Sigmoid colon (tissue), 7 donors: ENCODE data around the gene ZFP36. TPM values are rescaled to one million over a fixed set of nuclear protein-coding genes. Genes with fewer than 3 reads are reported as not detected.

Experiments
- DNase-seq: peaks from one replicate; pipeline ENCODE4 v3.0.0-alpha.2; 2019
- H3K27ac ChIP-seq, 4 donors: fragments of 200-600 bp; sonication (generic); one replicate each; pipeline ENCODE4 v1.5.1; 2016 to 2019; ENCODE audit warnings: mild to moderate bottlenecking in 1 of 4
- H3K27me3 ChIP-seq, 3 donors: fragments of 200-600 bp; sonication (generic); one replicate each; pipeline ENCODE4 v1.5.1; 2019; ENCODE audit warnings: mild to moderate bottlenecking in 1 of 3
- H3K36me3 ChIP-seq, 4 donors: fragments of 200-600 bp; sonication (generic); one replicate each; pipeline ENCODE4 v1.5.1; 2016 to 2019
- H3K4me1 ChIP-seq, 4 donors: fragments of 200-600 bp; sonication (generic); one replicate each; pipeline ENCODE4 v1.5.1; 2017 to 2019
- H3K4me3 ChIP-seq, 4 donors: fragments of 200-600 bp; sonication (generic); one replicate each; pipeline ENCODE4 v1.5.1; 2017 to 2019; ENCODE audit warnings: mild to moderate bottlenecking in 2 of 4, moderate library complexity in 1 of 4
- H3K9me3 ChIP-seq, 4 donors: fragments of 200-600 bp in 3 of 4; sonication (generic) in 3 of 4; one replicate each; pipeline versions ENCODE4 v1.5.1 to v1.6.1; 2013 to 2019
- CTCF ChIP-seq, 4 experiments: fragments of 450-650 bp in 3 of 4; fragments of 200-600 bp in 1 of 4; IDR thresholded peaks; one replicate each; pipeline ENCODE4 v1.5.1; 2016 to 2019; ENCODE audit warnings: antibody characterized with exemption in 4 of 4, mild to moderate bottlenecking in 3 of 4, moderate library complexity in 2 of 4
- EP300 ChIP-seq, 4 donors: sonication (generic); formaldehyde crosslinking; IDR thresholded peaks; one replicate each; pipeline ENCODE4 v1.6.1; 2017; ENCODE audit warnings: antibody characterized with exemption in 4 of 4
- POLR2A ChIP-seq, 2 donors: fragments of 450-650 bp; IDR thresholded peaks; one replicate each; pipeline ENCODE4 v1.6.1; 2016; ENCODE audit warnings: antibody characterized with exemption in 2 of 2, mild to moderate bottlenecking in 2 of 2, moderate library complexity in 2 of 2
- POLR2AphosphoS5 ChIP-seq, 4 donors: sonication (generic); formaldehyde crosslinking; IDR thresholded peaks; one replicate each; pipeline ENCODE4 v1.6.1; 2017; ENCODE audit warnings: antibody characterized with exemption in 4 of 4
- WGBS, 2 donors: extraction: QIAGEN DNeasy Blood & Tissue Kit; methylation state at CpG; one replicate each; pipeline ENCODE4 v1.1.7; 2013; 5-methylcytosine and 5-hydroxymethylcytosine counted together
- intact Hi-C: fragments of 100-400 bp; cut with DNase I; formaldehyde crosslinking; loops from one replicate; pipeline ENCODE4 v1.15.1; 2023
- polyA plus RNA-seq, 3 donors: library from polyadenylated mRNA; stranded (reverse); fragments of 200-250 nt; gene quantifications; one replicate each; pipeline ENCODE4 v1.2.3, GENCODE V29; 2013
- total RNA-seq, 4 donors: library from RNA; depleted of rRNA; stranded (reverse); fragments of >200 nt; gene quantifications; one replicate each; pipeline ENCODE4 v1.1.0, GENCODE V29; 2016
- donor health status: healthy with polysubstance abuse.
- donor health status: Bipolar disorder and iron deficiency.
- donor health status: healthy.

Gene ZFP36
- total and polyA plus RNA-seq, 7 donors: 78.1 to 320 (median 207) TPM

- DNase-seq: peak; percentile 91
- WGBS, 2 donors: 37 to 58% methylated on average over 11 of the region's 11 CpGs
- peaks cover 0 to 46% (median 41%) of the 10 kb centered on the region in 4 donors for H3K4me1 ChIP-seq
- no peaks in the 10 kb centered on the region for H3K9me3 ChIP-seq
- no peaks in the 10 kb centered on the region for H3K27me3 ChIP-seq
- TF ChIP-seq EP300 (IDR thresholded peaks at IDR 0.05) (peak in 2 of 4 donors; percentile 47 to 68), POLR2A (IDR thresholded peaks at IDR 0.05) (peak in 1 of 2 donors; percentile 41), CTCF (IDR thresholded peaks at IDR 0.05) (no peak), POLR2AphosphoS5 (IDR thresholded peaks at IDR 0.05) (peak in 3 of 4 donors; percentile 15 to 64 (median 56))
- H3K36me3 ChIP-seq: peaks cover 11 to 40% (median 17%) of the 10 kb centered on the region in 4 donors
- H3K4me3 ChIP-seq: no peak overlapping the region
- peak overlapping the region; percentile 91 to 100 (median 100) for H3K27ac ChIP-seq
- intact Hi-C loops: loop anchor here (5.0 kb wide), 1 partner anchor 134 kb away; the partner anchor contains the start of gene EID2B
Observed at GRCh38 chr19:39398297-39398864, 8.3 kb upstream of the ZFP36 start.

GRCh38 chr19:39399668-39400050, 7.0 kb upstream of the ZFP36 start:
- Histone ChIP-seq H3K4me3 (no peak overlapping the region), H3K27me3 (no peaks in the 10 kb centered on the region), H3K4me1 (peaks cover 0 to 54% (median 48%) of the 10 kb centered on the region in 4 donors), H3K36me3 (peaks cover 3 to 28% (median 10%) of the 10 kb centered on the region in 4 donors), H3K27ac (peak overlapping the region; percentile 91 to 100 (median 100)), H3K9me3 (no peaks in the 10 kb centered on the region)
- intact Hi-C loops: loop anchor here (5.0 to 10.0 kb wide), 3 partner anchors 133 to 1315 kb away; partner anchors contain the start of genes COQ8B, EID2B and ITPKC
- TF ChIP-seq EP300 (IDR thresholded peaks at IDR 0.05) (no peak), CTCF (IDR thresholded peaks at IDR 0.05) (no peak), POLR2AphosphoS5 (IDR thresholded peaks at IDR 0.05) (no peak), POLR2A (IDR thresholded peaks at IDR 0.05) (no peak)
- 97 to 98% methylated on average over 4 of the region's 4 CpGs for WGBS, 2 donors
- DNase-seq: no peak

GRCh38 chr19:39400061-39400460, 6.6 kb upstream of the ZFP36 start:
- 82 to 93% methylated on average over 4 of the region's 4 CpGs for WGBS, 2 donors
- no peak overlapping the region for H3K4me3 ChIP-seq
- H3K27me3 ChIP-seq: no peaks in the 10 kb centered on the region
- TF ChIP-seq EP300 (IDR thresholded peaks at IDR 0.05) (no peak), CTCF (IDR thresholded peaks at IDR 0.05) (no peak), POLR2AphosphoS5 (IDR thresholded peaks at IDR 0.05) (no peak), POLR2A (IDR thresholded peaks at IDR 0.05) (no peak)
- no peaks in the 10 kb centered on the region for H3K9me3 ChIP-seq
- no peak for DNase-seq
- intact Hi-C loops: loop anchor here (10.0 kb wide), 2 partner anchors 745 to 1315 kb away; partner anchors contain the start of genes COQ8B and ITPKC
- H3K36me3 ChIP-seq: peaks cover 3 to 24% (median 8%) of the 10 kb centered on the region in 4 donors
- peaks cover 0 to 58% (median 52%) of the 10 kb centered on the region in 4 donors for H3K4me1 ChIP-seq
- H3K27ac ChIP-seq: peak overlapping the region; percentile 91 to 100 (median 100)

- WGBS, 2 donors: 25 to 26% methylated on average over 4 of the region's 4 CpGs
- peaks cover 2 to 13% (median 3%) of the 10 kb centered on the region in 4 donors for H3K36me3 ChIP-seq
- no peak for DNase-seq
- H3K4me3 ChIP-seq: no peak overlapping the region
- no peaks in the 10 kb centered on the region for H3K9me3 ChIP-seq
- H3K27ac ChIP-seq: peak overlapping the region; percentile 100
- no peaks in the 10 kb centered on the region for H3K27me3 ChIP-seq
- peaks cover 0 to 69% (median 63%) of the 10 kb centered on the region in 4 donors for H3K4me1 ChIP-seq
- intact Hi-C loops: loop anchor here (10.0 kb wide), 2 partner anchors 746 to 1314 kb away; partner anchors contain the start of genes COQ8B and ITPKC
- TF ChIP-seq POLR2AphosphoS5 (IDR thresholded peaks at IDR 0.05) (no peak), POLR2A (IDR thresholded peaks at IDR 0.05) (no peak), EP300 (IDR thresholded peaks at IDR 0.05) (no peak), CTCF (IDR thresholded peaks at IDR 0.05) (no peak)
Observed at GRCh38 chr19:39401070-39401548, 5.5 kb upstream of the ZFP36 start.
